Peyer's patch (tissue), 4 donors: Measurements from ENCODE around the gene CPXM1.

Experiments
- POLR2A ChIP-seq, 2 donors: fragments of 450-650 bp; IDR thresholded peaks; one replicate each; pipeline ENCODE4 v1.5.1; 2017; ENCODE audit warnings: antibody characterized with exemption in 2 of 2, mild to moderate bottlenecking in 2 of 2, moderate library complexity in 2 of 2
- TF ChIP-seq, protein P1 (sequence below), 6 experiments: fragments of 450-650 bp in 4 of 6; fragments of 200-600 bp in 2 of 6; sonication (generic) in 1 of 6; IDR thresholded peaks; one replicate each; pipeline ENCODE4 v1.5.1; 2017 to 2019; ENCODE audit warnings: antibody characterized with exemption in 6 of 6, mild to moderate bottlenecking in 3 of 6, moderate library complexity in 1 of 6

DNA sequence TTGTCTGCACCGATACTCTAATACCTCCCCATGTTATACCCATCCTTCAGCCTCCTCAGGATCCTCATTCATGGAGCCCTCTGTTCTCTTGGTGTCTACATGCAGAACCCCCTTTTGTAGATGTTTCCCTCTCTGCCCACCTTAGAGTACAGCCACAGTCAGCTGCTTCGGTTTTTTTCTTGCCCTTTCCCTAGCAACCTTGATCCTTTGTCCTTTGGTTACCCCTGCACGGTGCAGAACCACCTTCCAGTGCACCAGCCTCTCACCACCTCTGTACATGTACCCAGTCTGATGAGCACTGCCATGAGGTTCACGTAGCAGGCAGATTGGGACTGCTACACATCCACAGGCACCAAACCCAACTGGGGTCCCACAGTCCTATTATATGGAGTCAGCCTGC, 47.4 kb upstream of the CPXM1 start:
- TF ChIP-seq, protein P1, sequence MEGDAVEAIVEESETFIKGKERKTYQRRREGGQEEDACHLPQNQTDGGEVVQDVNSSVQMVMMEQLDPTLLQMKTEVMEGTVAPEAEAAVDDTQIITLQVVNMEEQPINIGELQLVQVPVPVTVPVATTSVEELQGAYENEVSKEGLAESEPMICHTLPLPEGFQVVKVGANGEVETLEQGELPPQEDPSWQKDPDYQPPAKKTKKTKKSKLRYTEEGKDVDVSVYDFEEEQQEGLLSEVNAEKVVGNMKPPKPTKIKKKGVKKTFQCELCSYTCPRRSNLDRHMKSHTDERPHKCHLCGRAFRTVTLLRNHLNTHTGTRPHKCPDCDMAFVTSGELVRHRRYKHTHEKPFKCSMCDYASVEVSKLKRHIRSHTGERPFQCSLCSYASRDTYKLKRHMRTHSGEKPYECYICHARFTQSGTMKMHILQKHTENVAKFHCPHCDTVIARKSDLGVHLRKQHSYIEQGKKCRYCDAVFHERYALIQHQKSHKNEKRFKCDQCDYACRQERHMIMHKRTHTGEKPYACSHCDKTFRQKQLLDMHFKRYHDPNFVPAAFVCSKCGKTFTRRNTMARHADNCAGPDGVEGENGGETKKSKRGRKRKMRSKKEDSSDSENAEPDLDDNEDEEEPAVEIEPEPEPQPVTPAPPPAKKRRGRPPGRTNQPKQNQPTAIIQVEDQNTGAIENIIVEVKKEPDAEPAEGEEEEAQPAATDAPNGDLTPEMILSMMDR (IDR thresholded peaks at IDR 0.05) = no peak
- TF ChIP-seq POLR2A (IDR thresholded peaks at IDR 0.05) = no peak
